Measurements from ENCODE around the gene SNRNP27.
"Not testable (repeated sequence)": the region's sequence is repeated elsewhere in the genome, so short reads cannot be mapped to it uniquely, and the experiment has no call there.

GRCh38 chr2:69892838-69893424, 825 bp upstream of the SNRNP27 start:
- not testable (repeated sequence) for TF ChIP-seq CTCF (conservative IDR thresholded peaks at IDR 0.05; ENCODE audit: low read depth, low read length); EZH2 (IDR thresholded peaks at IDR 0.05; ENCODE audit: borderline replicate concordance, low read depth, low read length, poor library complexity, severe bottlenecking)
